Activated T-cell treated with anti-CD3 and anti-CD28 coated beads, Interleukin-2, amount 50 U/mL, for 4 hours (primary cell): Measurements from ENCODE around the gene OR1L4. TPM values are rescaled to one million over a fixed set of nuclear protein-coding genes. Genes with fewer than 3 reads are reported as not detected.

Source experiments
- ATAC-seq, 2 donors: fragments of 200-7000 bp; cut with Tn5 transposase; one replicate each; pipeline ENCODE4 v1.10.0; 2021
- DNase-seq: peaks from one replicate; pipeline ENCODE4 v3.0.0-alpha.2; 2020
- H3K27me3 Mint-ChIP-seq: one replicate; pipeline ENCODE4 v1.8.0; 2021; ENCODE audit warnings: low read depth, mixed read lengths
- H3K36me3 Mint-ChIP-seq: one replicate; pipeline ENCODE4 v1.8.0; 2022; ENCODE audit warnings: mixed read lengths; ENCODE audit not compliant: insufficient read depth
- H3K4me1 Mint-ChIP-seq: one replicate; pipeline ENCODE4 v1.8.0; 2021; ENCODE audit warnings: low read depth, mixed read lengths
- H3K4me3 Mint-ChIP-seq: one replicate; pipeline ENCODE4 v1.8.0; 2021; ENCODE audit warnings: mild to moderate bottlenecking, moderate library complexity, mixed read lengths
- H3K9me3 Mint-ChIP-seq: one replicate; pipeline ENCODE4 v1.8.0; 2021; ENCODE audit warnings: mixed read lengths
- total RNA-seq, 3 donors: library from RNA; stranded (reverse); gene quantifications; one replicate each; pipeline ENCODE4 v1.2.1, GENCODE V29; 2021

OR1L4 gene, protein sequence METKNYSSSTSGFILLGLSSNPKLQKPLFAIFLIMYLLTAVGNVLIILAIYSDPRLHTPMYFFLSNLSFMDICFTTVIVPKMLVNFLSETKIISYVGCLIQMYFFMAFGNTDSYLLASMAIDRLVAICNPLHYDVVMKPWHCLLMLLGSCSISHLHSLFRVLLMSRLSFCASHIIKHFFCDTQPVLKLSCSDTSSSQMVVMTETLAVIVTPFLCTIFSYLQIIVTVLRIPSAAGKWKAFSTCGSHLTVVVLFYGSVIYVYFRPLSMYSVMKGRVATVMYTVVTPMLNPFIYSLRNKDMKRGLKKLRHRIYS
- total RNA-seq: not detected

DNA sequence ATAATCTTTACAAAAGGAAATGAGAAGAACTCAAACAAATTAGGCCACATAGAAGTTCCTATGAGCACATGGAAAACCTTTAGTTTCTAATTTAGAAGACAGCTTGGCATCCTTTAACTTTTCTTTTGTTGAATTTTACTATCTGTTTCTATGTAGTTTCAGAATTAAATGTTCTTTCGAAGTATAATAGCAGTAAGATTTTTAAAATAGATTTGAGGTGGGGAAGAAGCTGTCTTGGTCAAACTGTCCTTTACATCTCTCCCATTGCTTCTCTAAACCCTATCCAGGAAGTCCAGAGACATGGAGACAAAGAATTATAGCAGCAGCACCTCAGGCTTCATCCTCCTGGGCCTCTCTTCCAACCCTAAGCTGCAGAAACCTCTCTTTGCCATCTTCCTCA is at the start of gene OR1L4:
OR1L4 (plus strand) TSS at position 301 of the 400 bp plus-strand sequence; CDS start at position 301, 0 bp downstream.
- DNase-seq (no peak), ATAC-seq (no peak)
- Mint-ChIP-seq H3K27me3 (no peaks in the 10 kb centered on the region), H3K4me3 (no peak within 1 kb of the TSS), H3K9me3 (peaks cover 50% of the 10 kb centered on the region), H3K4me1 (no peaks in the 10 kb centered on the region), H3K36me3 (no peaks in the 10 kb centered on the region)

DNA sequence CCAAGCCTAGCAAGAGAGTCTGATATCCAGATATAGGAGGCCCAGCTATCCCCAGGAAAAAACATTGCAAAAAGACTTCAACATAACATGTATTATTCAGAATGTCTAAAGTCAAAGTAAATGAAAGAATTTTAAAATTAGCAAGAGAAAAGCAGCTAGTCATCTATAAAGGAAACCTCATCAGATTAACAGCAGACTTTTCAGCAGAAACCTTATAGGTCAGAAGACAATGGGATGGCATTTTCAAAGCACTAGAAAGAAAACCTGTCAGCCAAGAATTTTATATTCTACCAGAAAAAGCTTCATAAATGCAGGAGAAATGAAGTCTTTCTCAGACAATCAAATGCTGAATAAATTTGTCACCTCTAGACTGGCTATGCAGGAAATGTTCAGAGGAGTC is 38.9 kb upstream of the OR1L4 start:
- no peak for ATAC-seq
- Mint-ChIP-seq H3K4me3 (no peak overlapping the region), H3K36me3 (peaks cover 1% of the 10 kb centered on the region), H3K27me3 (peaks cover 4% of the 10 kb centered on the region), H3K4me1 (no peaks in the 10 kb centered on the region), H3K9me3 (peaks cover 33% of the 10 kb centered on the region)
- no peak for DNase-seq

GRCh38 chr9:122695696-122696095 is 28.1 kb upstream of the OR1L4 start:
- Mint-ChIP-seq H3K9me3 (peaks cover 28% of the 10 kb centered on the region), H3K4me3 (no peak overlapping the region), H3K36me3 (peaks cover 4% of the 10 kb centered on the region), H3K27me3 (no peaks in the 10 kb centered on the region), H3K4me1 (no peaks in the 10 kb centered on the region)
- DNase-seq (no peak), ATAC-seq (no peak)

DNA sequence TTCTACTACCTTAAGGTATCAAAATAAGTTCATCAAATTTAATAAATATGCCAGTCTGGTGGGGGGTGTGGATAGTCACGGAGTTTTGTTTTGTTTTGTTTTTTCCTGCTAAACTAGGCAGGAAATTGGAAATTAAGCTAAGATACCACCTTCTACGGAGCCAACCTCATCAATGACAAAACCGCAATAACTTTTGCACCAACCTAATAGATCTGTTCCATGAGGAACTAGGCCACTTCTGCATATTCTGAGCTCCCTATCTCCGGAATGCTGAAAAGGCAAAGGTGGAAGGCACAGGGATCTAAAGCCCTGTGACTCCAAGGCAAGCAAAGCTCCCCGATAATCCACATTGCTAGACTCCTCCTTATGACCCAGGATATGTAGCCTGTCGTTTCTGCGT is 5.8 kb upstream of the OR1L4 start:
- no peaks in the 10 kb centered on the region for H3K36me3 Mint-ChIP-seq
- H3K4me3 Mint-ChIP-seq: no peak overlapping the region
- DNase-seq (no peak), ATAC-seq (no peak)
- no peaks in the 10 kb centered on the region for H3K4me1 Mint-ChIP-seq
- peaks cover 41% of the 10 kb centered on the region for H3K9me3 Mint-ChIP-seq
- H3K27me3 Mint-ChIP-seq: no peaks in the 10 kb centered on the region

GRCh38 chr9:122719218-122719617 is 4.6 kb upstream of the OR1L4 start:
- Mint-ChIP-seq H3K9me3 (peaks cover 41% of the 10 kb centered on the region), H3K27me3 (no peaks in the 10 kb centered on the region)

GRCh38 chr9:122742003-122742402 is 18.2 kb downstream of the OR1L4 start, which contains the start of gene OR1L6:
TSS of gene OR1L6 (plus strand) at chr9:122742303. CDS start at chr9:122749848, 7,545 bp downstream.
- H3K4me1 Mint-ChIP-seq: no peaks in the 10 kb centered on the region
- no peaks in the 10 kb centered on the region for H3K36me3 Mint-ChIP-seq
- H3K27me3 Mint-ChIP-seq: no peaks in the 10 kb centered on the region
- H3K9me3 Mint-ChIP-seq: peaks cover 23% of the 10 kb centered on the region
- no peak for ATAC-seq
- DNase-seq: no peak
- no peak within 1 kb of the TSS for H3K4me3 Mint-ChIP-seq

More at GRCh38 chr9:122719218-122719617, 4.6 kb upstream of the OR1L4 start:
- no peak for ATAC-seq
- no peak overlapping the region for H3K4me3 Mint-ChIP-seq
- no peaks in the 10 kb centered on the region for H3K4me1 Mint-ChIP-seq
- DNase-seq: no peak
- H3K36me3 Mint-ChIP-seq: no peaks in the 10 kb centered on the region

- Mint-ChIP-seq H3K4me1 (no peaks in the 10 kb centered on the region), H3K36me3 (peaks cover 9% of the 10 kb centered on the region), H3K4me3 (no peak overlapping the region), H3K9me3 (peaks cover 28% of the 10 kb centered on the region), H3K27me3 (peaks cover 2% of the 10 kb centered on the region)
- DNase-seq: no peak
- ATAC-seq: no peak
Measured at GRCh38 chr9:122754825-122755224, 31.0 kb downstream of the OR1L4 start.

- no peak overlapping the region for H3K4me3 Mint-ChIP-seq
- no peak for DNase-seq
- no peaks in the 10 kb centered on the region for H3K27me3 Mint-ChIP-seq
- H3K36me3 Mint-ChIP-seq: peaks cover 15% of the 10 kb centered on the region
- H3K4me1 Mint-ChIP-seq: no peaks in the 10 kb centered on the region
- H3K9me3 Mint-ChIP-seq: peaks cover 52% of the 10 kb centered on the region
- ATAC-seq: no peak
Measured at GRCh38 chr9:122767817-122768216, 44.0 kb downstream of the OR1L4 start.

Other genes starting within 250 kb of the OR1L4 start
- not detected for gene OR1J1, start 246.1 kb upstream of the OR1L4 start, total RNA-seq
- not detected for gene OR1J2, start 213.2 kb upstream of the OR1L4 start, total RNA-seq
- gene OR1J4, start 204.8 kb upstream of the OR1L4 start, total RNA-seq: not detected
- not detected for gene OR1N1, start 196.7 kb upstream of the OR1L4 start, total RNA-seq
- gene OR1N2, start 170.9 kb upstream of the OR1L4 start, total RNA-seq: not detected
- gene OR1L8, start 140.6 kb upstream of the OR1L4 start, total RNA-seq: not detected
- not detected for gene OR1Q1, start 109.3 kb upstream of the OR1L4 start, total RNA-seq
- not detected for gene OR1B1, start 66.4 kb upstream of the OR1L4 start, total RNA-seq
- gene OR1L1, start 62.3 kb upstream of the OR1L4 start, total RNA-seq: not detected
- not detected for gene OR1L3, start 48.9 kb upstream of the OR1L4 start, total RNA-seq
- gene OR1L6, start 18.3 kb downstream of the OR1L4 start, total RNA-seq: not detected
- gene OR5C1, start 64.9 kb downstream of the OR1L4 start, total RNA-seq: not detected
- not detected for gene OR1K1, start 76.1 kb downstream of the OR1L4 start, total RNA-seq
- gene PDCL, start 104.6 kb downstream of the OR1L4 start, total RNA-seq: 10 to 100 TPM; 12.6 to 17.7 (median 13.3) TPM
- 10 to 100 TPM; 27.3 to 31.1 (median 28.4) TPM for gene RC3H2, start 181.4 kb downstream of the OR1L4 start, total RNA-seq
- 1 to 10 TPM; 6.3 to 7.2 (median 6.5) TPM for gene ZBTB6, start 189.3 kb downstream of the OR1L4 start, total RNA-seq
- gene ZBTB26, start 207.5 kb downstream of the OR1L4 start, total RNA-seq: 1 to 10 TPM; 2.9 to 3.5 (median 3.2) TPM
- 10 to 100 TPM; 14.3 to 17.1 (median 16.7) TPM for gene RABGAP1, start 217.0 kb downstream of the OR1L4 start, total RNA-seq